NCI-H524 treated with DMSO at 0.1 percent for 48 hours (cell line): ENCODE results near the gene UBE3B.

Source experiments
- DNase-seq: peaks from one replicate; lab custom pipeline; 2025; lab: John Stamatoyannopoulos, UW

UBE3B gene

DNA sequence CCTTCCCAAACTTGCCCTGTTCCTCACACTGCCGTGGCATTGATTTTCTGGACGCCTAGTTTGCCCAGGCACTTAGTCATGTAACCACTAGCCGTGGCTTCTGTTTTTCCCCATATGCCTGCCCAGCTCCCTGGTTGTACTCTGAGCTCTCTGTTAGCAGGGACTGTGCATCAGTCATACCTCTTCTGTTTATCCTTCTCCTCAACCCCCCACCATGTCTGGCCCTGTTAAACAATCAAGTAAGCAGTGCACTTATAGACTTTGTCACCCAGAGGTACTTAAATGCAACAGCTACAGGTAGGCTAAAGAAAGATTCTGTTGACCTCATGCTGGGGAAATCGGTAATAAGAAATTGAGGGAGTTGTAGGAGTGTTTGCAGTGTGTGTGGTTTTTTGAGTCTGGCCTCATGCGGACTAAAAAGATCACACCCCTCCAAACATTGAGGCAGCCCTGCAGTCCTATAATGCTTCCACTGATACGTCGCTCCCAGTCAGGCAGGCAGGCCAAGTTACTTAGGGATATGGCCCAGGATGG is 17.0 kb downstream of the UBE3B start:
- DNase-seq: no peak

DNA sequence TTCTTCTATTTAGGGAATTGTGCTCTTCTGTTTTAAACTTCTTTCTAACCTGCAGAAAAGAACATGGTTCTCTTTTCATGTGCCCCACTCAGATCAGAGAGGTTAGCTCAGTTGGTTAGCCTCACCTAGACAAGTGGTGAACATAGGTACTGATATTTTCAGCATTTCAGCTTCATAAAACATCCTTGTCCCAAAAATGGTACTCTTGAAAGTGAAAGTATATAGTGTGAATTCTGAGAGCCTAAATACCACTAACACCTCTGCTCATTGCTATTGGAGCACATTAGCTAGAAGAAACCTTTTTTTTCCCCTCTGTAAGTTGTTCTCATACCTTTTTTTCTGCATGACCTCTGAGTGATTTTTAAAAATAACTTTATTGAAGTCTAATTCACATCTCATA is 17.6 kb downstream of the UBE3B start:
- DNase-seq: no peak

DNA sequence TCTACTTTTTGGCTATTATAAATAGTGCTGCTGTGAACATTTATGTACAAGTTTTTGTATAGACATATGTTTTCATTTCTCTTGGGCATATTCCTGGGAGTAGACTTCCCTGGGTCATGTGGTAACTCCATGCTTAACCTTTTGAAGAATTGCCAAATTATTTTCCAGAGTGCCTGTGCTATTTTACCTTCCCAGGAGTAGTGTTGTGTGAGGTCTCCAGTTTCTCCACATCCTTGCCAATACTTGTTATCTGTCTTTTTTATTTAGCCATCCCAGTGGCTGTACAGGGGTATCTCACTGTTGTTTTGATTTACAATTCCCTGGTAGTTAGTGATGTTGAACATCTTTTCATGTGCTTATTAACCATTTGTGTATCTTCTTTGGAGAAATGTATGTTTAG is 18.9 kb downstream of the UBE3B start:
- no peak for DNase-seq

DNA sequence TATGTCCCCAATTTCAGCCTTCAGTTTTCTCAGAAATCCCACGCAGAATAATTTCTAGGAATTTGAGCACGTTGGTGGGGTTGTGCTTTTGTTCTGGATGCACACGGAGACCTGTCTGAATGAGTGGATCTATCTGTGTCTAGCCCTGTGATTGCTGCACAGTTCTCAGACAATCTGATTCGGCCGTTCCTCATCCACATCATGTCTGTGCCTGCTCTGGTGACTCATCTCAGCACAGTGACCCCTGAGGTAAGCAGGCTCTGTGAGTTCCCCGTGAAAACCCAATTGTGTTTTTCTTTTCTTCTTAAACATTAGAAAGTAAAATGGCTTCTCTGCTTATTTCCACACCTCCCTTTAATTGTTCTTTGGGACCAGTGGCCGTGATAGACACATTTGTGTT is 20.2 kb downstream of the UBE3B start:
- no peak for DNase-seq

DNA sequence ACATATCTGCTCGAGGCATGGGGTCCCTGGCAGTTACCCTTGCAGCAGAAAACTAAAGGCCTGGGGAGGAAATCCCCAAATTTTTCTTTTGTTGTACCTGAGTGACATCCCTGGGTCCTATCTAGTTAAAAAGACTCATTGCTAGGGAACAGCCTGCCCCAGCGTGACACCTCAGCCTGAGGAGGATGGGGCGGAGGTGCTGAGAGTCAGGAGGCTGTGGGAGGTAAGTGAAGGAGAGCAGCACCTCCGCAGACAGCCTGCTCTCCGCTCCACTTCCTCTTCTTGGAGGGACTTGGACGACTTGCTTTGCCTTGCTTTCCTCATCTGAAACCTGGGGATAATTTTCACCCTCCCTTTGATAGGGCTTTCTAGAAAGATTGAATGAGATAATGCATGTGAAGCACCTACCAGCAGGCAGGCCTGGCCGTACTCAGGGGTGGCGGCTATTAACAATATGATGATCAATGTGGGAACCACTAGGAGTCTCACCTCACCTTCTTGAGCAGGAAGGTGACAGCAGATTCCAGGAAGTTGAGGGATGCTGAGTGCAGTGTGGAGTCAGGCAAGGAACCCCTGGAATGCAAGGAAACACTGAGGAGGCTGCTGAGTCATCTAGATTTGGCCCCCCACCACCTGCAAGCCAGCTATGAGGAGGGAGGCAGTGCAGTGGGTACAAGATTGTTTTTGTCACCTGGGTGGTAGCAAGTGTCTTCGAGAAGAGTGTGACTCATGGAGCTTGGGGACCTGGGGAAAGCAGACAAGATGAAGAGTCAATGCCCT is 23.2 kb downstream of the UBE3B start:
- no peak for DNase-seq

DNA sequence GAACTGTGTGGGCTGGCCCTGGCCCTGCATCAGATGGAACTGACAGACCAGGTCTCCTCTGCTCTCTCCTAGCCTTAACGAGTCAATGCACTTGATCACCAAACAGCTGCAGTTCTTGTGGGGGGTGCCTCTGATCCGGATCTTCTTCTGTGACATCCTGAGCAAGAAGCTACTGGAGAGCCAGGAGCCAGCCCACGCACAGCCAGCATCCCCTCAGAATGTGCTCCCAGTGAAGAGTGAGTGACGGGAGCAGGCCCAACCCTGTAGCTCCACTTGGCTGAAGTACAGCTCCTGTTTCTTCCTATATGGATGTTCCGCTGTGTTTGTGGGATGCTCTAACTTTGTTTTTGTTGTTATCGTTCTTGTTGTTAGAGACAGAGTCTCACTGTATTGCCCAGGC is 23.9 kb downstream of the UBE3B start:
- DNase-seq: no peak

DNA sequence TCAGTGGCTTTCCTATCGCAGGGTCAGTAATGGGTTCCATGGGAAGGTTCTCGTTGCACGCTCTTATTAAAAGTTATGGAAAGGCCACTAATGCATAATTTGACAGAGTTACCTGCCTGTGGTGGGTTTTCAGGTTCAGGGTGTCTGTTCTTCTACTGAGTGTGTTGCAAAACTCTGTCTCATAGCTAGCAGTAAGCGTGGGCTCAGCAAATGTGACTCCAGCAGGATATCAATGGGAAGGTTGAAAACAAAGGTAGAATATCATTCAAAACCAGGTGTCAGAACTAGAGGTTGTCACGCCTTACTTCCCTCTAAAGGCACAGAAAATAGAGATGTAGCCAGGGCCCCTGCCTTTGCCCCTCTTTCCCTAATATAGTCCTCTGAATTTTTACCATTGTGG is 24.9 kb downstream of the UBE3B start:
- DNase-seq: no peak

DNA sequence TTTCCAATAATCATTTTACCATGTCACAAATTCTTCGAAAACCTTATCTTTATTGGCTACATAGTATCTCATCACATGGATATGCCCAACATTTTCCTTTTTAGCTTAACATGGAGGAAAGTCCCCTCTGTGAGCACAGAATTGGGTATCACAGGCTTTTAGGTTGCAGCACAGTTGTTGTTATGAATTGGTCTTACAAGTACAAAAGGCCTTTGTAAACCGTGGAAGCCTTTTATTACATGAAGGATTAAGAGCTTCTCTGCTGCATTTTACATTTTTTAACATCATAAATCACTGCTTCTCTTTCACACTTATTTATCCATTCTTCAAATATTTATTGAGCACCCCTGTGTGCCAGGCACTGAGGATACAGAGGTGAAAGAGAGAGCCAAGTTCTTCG is 26.2 kb downstream of the UBE3B start:
- no peak for DNase-seq

DNA sequence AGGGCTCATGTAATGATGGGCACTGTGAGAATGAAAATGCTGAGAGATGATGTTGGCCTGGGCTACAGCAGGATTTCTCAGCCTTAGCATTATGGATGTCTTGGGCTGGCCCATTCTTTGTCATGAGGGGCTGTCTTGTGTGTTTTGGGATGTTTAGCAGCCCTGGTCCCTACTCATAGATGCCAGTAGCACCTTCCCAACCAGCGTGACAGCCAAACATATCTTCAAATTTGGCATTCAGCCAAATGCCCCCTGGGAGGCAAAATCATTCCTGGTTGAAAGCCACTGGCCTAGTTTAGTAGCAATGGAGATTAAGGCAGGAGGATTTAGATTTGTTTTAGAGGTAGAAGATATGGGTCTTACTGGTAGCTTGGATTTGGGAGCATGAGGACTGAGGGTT is 26.6 kb downstream of the UBE3B start:
- no peak for DNase-seq

DNA sequence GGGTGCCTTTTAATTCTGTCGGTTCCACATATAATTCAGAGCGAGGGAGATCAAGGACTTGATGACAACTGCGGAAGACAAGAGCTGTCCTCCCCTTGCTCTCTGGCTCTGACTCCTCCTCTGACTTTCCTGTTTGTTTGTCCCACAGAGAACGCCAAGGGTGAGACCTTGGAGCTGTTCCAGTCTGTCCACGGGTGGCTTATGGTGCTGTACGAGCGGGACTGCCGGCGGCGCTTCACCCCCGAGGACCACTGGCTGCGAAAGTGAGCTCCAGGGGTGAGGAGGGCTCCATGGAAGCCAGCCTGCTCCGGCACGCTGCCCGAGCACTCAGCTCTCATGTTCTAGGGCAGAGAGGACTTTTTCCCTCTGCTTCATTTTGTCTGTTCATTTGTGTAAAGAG is 32.8 kb downstream of the UBE3B start:
- no peak for DNase-seq

DNA sequence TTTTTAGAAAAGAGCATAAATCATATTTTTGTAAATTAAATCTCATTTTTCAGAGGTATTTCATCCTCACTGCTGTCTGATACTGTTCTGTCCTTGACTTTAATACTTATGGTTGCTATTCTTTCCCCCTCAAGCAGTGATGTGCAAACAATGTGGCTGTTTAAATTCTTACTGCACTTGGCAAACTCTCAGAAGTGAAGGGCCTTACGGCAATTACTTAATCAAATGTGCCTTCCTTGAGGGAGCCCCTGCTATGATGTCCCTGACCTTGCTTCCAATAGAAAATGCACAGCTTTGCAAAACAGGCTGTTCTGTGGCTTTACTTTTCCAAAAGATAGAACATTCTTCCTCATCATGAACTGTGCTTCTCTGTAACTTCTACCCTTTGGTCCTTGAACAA is 35.2 kb downstream of the UBE3B start:
- DNase-seq: no peak

DNA sequence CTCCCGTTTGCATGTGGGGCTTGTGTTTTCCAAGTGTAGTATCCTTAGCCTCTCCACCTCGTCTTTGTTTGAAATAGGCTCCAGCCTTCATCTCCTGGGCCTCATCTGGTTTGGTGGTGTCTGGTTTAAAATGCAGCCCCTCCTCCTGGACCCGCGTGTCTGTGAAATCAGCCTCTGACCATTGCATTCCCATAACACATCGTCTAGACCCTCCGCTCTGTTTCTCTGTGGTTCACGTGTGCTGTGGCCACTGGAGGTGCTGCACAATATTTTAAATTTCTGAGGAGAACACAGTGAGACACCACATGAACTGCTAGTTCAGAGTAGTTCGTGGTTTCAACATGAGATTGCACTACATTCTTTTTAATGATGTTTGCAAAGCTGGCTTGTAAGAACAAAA is 35.6 kb downstream of the UBE3B start:
- no peak for DNase-seq

DNA sequence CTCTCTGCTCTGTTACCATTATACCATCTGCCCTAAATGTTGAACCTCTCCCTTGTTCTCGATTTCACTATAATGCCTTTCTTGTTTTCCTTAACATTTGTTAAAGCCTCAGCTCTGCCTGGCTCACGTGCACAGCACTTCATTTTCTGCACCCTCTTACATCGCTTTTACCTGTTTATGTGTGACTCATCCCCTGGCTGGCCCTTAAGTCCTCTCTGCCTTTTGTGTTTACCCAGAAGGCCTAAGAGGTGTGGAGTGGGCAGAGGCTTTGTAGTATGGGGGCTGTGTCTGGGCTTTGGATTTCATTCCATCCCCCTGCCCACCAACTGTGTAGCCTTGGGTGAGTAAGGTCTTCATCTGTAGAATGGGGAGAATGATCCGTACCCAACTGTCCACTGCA is 36.5 kb downstream of the UBE3B start:
- no peak for DNase-seq

DNA sequence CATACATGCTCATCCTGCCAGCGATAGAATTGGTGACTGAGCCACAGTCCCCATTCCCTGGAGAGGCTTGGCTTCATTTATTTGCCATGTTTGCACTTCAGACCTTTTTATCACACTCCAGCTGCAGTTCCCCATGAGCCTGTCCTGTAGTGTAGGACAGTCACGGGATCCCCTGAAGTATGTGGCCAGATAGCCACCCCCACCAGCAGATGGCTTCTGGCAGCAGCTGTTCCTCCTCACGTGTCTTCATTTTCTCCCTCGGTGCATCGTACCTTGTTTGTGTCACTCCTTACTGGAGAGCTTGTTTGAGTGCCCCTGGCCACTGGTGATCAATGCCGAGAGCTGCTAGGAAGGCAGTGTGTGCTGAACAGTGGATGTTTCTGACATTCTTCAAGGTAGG is 40.2 kb downstream of the UBE3B start:
- peak; percentile 92 for DNase-seq

DNA sequence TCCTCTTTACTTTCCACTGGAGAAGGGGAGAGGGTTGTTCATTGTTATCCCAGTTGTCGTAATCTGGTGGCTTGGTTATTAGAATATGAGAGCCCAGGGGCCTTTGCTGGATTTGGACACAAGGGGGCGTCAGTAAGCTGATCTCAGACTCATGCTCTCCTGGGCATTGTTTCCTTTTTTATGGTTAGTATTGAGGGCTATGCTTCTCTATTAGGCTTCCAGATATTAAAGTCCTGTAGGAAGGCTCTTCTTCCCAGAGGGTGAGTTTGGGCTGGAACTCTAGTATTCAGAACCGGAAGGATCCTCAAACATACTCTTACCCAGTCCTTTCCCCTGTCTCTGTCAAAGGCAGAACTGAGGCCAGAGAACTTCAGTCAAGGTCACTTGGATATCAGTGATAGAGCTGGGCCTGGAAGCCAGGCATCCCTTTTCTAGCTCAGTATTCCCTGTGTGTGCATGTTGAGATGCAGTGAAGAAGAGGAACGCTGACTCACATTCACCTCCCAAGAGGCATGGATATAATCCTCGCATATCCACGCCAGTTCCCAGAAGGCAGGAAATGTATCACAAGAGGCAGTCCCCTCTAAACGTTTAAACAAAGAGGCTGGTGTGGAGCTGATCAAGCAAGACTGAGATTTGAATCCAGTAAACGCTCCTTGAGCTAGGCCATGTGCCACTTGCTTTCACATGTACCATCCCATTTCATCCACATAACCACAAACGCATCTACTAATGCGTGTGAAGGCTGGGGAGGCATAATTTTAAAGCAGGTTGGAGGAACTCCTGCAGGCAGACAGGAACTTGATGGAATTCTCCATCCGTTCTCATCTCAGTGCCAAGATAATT is 41.6 kb downstream of the UBE3B start:
- peak; percentile 67 for DNase-seq

DNA sequence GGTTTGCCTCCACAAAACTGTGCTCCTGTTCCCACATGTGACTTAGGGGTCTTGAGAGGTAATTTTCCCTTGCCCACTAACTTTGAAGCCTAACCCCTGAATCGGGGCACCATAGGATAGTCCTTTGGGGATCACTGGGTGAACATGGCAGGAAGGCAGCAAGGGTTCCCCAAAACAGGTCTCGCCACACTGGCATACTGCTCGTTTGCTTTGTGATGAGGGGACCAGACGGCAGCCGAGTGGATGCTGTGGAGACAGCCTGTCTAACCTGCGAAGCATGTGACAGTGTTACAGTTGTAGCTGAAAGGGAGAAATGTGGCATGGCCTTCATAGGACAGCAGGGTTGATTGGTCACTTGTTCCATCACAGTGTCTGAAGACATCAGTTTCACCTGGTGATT is 42.4 kb downstream of the UBE3B start:
- DNase-seq: no peak

DNA sequence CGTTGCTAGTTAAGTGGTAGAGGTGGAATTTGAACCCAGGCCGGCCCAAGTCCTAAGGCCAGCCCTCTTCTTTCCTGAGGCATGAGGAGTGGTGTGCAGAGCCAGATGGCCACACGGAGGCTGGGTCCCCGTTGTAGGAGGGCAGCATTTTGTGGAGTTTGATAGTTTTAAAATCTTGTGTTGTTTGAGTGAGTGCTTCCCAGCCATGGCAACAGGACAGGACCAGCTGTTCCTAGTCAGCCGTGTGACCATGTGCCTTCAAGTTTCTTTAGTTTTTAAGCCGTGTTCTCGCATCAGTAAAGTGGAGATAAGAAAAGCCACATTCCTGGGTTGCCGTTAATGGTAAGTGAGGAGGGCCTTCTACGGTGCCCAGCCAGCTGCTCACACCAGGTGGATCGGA is 44.4 kb downstream of the UBE3B start:
- peak; percentile 89 for DNase-seq

DNA sequence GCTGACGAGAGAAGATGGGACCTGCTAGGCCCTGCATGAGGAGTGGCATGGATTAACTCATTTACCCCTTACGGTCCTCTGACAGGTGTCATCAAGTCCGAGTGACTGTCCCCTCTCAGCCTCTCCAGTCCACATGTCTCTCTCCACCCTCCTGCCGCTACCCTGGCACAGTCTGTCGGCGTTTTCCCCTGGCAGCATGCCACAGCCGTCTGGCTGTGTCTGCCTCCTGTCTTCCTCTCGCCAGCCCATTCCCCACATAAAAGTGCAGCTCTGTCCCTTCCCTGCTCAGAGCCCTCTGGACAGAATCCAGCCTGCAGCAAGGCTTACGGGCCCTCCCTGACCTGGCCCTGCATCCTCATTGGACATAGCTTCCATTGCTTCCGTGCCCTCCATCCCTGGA is 45.6 kb downstream of the UBE3B start:
- peak; percentile 92 for DNase-seq

DNA sequence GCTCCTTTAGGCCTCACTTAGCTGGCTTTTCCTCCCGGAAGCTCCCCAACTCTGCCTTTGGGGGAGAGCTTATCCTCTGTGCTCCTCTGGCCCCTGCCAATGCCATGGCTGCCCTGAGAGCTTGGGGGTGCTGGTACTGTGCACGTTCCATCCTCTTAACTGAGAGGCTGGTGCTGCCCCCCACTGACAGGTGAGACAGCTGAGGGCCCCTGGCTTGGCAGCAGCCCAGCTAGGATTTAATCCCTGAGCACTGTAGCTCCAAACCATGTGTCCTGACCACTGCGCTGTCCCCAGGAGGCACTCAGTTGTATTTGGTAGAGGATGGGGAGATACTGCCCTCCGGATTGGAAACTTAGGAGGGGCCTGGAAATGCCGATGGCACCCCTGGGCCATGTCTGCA is 46.1 kb downstream of the UBE3B start:
- peak; percentile 53 for DNase-seq

DNA sequence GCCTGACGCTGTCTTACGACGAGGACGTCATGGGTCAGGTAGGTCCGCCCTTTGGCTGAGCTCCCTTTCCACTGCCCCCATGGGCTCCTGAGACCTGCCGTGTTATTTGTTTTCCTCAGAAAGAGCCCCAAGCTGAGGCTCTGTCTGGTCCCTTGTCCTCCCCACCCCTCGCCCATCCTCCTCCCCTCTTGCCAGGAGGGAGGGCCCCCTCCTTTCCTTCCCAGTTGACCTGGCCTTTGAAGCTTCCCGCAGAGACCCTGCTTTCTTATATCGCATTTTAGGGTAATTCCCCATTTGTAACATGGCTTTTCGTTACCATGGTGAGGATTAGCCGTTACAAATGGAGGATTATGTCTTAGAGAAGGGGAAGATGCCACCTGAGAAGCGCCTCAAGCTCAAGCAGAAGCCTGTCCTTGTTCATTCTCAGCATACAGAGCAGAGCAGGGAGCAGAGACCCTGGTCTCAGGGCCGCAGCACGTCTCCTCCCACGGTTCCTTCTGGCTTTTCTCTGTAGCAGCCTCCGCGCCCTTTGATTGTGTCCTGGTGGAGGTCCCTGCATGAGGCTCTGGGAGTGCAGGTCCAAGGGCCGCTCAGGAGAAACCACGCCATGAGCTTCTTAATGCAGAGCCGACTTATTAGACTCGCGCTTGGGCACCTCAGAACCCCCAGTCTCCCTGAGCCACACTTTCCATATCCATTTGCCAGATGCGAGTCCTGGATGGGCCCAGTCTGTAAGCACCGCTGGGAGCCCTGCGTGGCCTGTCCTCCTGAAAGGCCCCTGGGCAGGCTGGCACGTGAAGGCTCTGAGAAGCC is 47.2 kb downstream of the UBE3B start:
- DNase-seq: no peak

DNA sequence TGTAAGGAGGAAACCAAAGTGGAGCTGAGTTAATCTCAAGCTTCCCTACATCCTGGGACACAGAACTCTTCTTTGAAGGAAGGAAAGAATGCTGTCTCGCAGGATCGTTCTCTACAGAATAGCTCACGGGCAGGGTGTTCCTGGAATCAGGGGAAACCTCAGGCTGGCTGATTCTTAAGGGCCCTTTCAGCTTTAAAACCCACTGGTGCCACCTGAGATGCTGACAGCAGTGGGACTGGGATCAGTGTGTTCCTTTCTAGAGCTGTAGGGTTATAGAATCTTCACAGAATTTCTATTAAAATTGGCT is 47.8 kb downstream of the UBE3B start:
- no peak for DNase-seq

DNA sequence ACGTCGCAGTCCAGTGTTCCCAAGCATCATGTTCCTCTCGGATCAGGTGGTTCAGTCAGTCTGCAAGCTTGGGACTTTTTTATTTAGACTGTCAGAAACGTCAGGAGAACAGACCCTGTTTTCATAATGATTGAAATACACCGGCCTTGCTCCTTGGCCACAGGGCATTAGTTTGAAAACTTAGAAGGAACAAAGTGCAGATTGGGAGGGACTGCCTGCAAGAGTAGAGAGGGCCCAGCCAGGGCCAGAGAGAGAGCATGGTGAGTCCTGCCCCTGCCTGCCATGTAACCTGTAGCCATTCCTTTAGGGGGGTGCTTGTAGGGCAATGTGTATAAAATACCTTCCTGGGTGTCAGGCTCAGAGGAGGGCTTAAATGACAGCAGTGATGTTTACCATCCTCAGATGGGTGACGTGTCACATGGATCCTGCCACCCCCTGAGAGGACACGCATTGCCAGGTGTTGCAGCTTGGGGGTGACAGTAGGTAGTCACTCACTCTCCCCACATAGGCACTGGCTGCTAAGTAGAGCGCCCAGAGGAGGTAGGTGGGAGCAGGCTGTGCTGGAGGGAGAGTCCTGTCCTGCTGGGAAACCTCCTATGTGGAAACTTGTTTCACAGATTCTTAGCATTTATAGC is 50.2 kb downstream of the UBE3B start:
- DNase-seq: no peak
